ENCODE data around the gene ZNF227. TPM values are rescaled to one million over a fixed set of nuclear protein-coding genes. Genes with fewer than 3 reads are reported as not detected.

The ZNF227 gene
- polyA plus RNA-seq, 3 donors = 2.6 to 4.9 (median 3.8) TPM

DNA sequence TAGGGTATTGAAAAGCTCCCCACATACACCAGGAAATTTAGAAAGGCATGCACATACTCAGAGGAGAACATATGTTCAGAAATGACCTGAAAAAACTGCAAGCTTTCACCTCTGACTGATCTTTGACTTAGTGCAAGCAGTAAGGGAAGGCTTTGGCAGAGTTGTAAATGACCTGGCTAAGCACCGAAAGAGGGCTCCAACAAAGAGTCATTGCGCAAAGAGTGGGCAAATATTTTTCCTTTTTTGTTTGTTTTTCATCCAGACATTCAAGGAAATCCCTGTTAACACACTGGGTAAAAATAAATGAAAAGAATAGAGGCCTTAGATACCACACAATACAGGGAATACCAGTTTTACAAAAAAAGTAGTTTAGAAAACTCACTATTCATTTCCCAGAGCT is 42.2 kb downstream of the ZNF227 start:
- peaks cover 16 to 88% of the 10 kb centered on the region in 2 donors for H3K9me3 ChIP-seq (replicated peaks in 1 of 2; ENCODE audit: control insufficient read depth in 1 of 2, insufficient read depth in 1 of 2, low read length in 2 of 2)
- intact Hi-C loops (cut with micrococcal nuclease) = no loop called here

DNA sequence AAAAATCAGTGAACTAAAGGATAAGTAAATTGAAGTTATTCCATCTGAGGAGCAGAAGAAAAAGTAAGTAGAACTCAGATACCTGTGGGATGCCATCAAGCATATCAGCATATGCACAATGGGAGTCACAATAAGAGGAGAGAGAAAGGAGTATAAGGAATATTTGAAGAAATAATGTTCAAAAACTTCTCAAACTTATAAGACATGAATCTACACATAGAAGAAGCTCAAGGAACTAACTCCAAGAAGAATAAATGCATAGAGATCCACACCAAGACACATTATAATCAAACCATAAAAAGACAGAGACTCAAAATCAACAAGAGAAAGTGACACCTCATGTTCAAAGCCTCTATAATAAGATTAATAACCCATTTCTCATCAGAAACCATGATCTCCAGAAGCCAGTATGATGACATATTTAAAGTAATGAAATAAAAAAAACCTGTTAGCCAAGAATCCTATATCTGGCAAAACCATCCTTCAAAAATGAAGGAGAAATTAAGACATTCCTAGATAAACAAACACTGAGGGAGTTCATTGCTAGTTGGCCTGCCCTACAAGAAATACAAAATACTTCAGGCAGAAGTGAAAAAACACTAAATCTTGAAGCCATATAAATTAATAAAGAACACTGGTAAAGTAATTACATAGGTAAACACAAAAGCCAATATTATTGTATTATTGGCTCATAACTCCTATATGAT is 43.5 kb downstream of the ZNF227 start:
- Mint-ChIP-seq H3K9me3 (peaks cover 57 to 89% (median 81%) of the 10 kb centered on the region in 7 donors), H3K27ac (no peak overlapping the region), H3K4me3 (no peak overlapping the region), H3K4me1 (peaks cover 10% of the 10 kb centered on the region), H3K27me3 (ENCODE audit: low read depth in 3 of 3) (peaks cover 2 to 13% (median 6%) of the 10 kb centered on the region in 3 donors), H3K36me3 (no peaks in the 10 kb centered on the region)
- Histone ChIP-seq H3K79me2 (ENCODE audit: insufficient read depth, low read length) (no peaks in the 10 kb centered on the region), H3K27me3 (ENCODE audit: control insufficient read depth in 2 of 2, insufficient read depth in 2 of 2, low read length in 2 of 2) (no peaks in the 10 kb centered on the region), H3K9ac (ENCODE audit: insufficient read depth, low read length, poor library complexity, severe bottlenecking) (no peak overlapping the region), H3K4me3 (replicated peaks in 1 of 3; ENCODE audit: low read depth in 2 of 3, low read length in 3 of 3) (no peak overlapping the region), H3K27ac (ENCODE audit: low read depth in 1 of 2, low read length in 2 of 2) (no peak overlapping the region), H3K36me3 (replicated peaks in 1 of 2; ENCODE audit: control insufficient read depth in 1 of 2, insufficient read depth in 2 of 2, low read length in 2 of 2) (no peaks in the 10 kb centered on the region), H3K4me1 (ENCODE audit: control insufficient read depth in 1 of 2, insufficient read depth in 2 of 2, low read length in 2 of 2) (peaks cover 9 to 13% of the 10 kb centered on the region in 2 donors), H2AFZ (ENCODE audit: insufficient read depth, low read depth, low read length, poor library complexity, severe bottlenecking) (no peak overlapping the region), H3K9me3 (replicated peaks in 1 of 2; ENCODE audit: control insufficient read depth in 1 of 2, insufficient read depth in 1 of 2, low read length in 2 of 2) (peaks cover 25 to 86% of the 10 kb centered on the region in 2 donors), H3K4me2 (replicated peaks; ENCODE audit: extremely low read depth, low read length, poor library complexity, severe bottlenecking) (no peak overlapping the region), H4K20me1 (ENCODE audit: insufficient read depth, low read length) (no peaks in the 10 kb centered on the region)
- TF ChIP-seq, protein P1, sequence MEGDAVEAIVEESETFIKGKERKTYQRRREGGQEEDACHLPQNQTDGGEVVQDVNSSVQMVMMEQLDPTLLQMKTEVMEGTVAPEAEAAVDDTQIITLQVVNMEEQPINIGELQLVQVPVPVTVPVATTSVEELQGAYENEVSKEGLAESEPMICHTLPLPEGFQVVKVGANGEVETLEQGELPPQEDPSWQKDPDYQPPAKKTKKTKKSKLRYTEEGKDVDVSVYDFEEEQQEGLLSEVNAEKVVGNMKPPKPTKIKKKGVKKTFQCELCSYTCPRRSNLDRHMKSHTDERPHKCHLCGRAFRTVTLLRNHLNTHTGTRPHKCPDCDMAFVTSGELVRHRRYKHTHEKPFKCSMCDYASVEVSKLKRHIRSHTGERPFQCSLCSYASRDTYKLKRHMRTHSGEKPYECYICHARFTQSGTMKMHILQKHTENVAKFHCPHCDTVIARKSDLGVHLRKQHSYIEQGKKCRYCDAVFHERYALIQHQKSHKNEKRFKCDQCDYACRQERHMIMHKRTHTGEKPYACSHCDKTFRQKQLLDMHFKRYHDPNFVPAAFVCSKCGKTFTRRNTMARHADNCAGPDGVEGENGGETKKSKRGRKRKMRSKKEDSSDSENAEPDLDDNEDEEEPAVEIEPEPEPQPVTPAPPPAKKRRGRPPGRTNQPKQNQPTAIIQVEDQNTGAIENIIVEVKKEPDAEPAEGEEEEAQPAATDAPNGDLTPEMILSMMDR (IDR thresholded peaks at IDR 0.05) = no peak
- intact Hi-C loops (cut with micrococcal nuclease) = no loop called here
- DNase-seq = no peak

More for the DNA sequence above, 42.2 kb downstream of the ZNF227 start:
- TF ChIP-seq, protein P1 (IDR thresholded peaks at IDR 0.05) = no peak
- H3K36me3 Mint-ChIP-seq = no peaks in the 10 kb centered on the region
- Histone ChIP-seq H3K27ac (ENCODE audit: low read depth in 1 of 2, low read length in 2 of 2) (no peak overlapping the region), H4K20me1 (ENCODE audit: insufficient read depth, low read length) (no peaks in the 10 kb centered on the region), H2AFZ (ENCODE audit: insufficient read depth, low read depth, low read length, poor library complexity, severe bottlenecking) (no peak overlapping the region), H3K27me3 (ENCODE audit: control insufficient read depth in 2 of 2, insufficient read depth in 2 of 2, low read length in 2 of 2) (no peaks in the 10 kb centered on the region), H3K9ac (ENCODE audit: insufficient read depth, low read length, poor library complexity, severe bottlenecking) (no peak overlapping the region), H3K4me3 (replicated peaks in 1 of 3; ENCODE audit: low read depth in 2 of 3, low read length in 3 of 3) (no peak overlapping the region), H3K79me2 (ENCODE audit: insufficient read depth, low read length) (no peaks in the 10 kb centered on the region), H3K4me1 (ENCODE audit: control insufficient read depth in 1 of 2, insufficient read depth in 2 of 2, low read length in 2 of 2) (peaks cover 1 to 3% of the 10 kb centered on the region in 2 donors), H3K36me3 (replicated peaks in 1 of 2; ENCODE audit: control insufficient read depth in 1 of 2, insufficient read depth in 2 of 2, low read length in 2 of 2) (no peaks in the 10 kb centered on the region), H3K4me2 (replicated peaks; ENCODE audit: extremely low read depth, low read length, poor library complexity, severe bottlenecking) (no peak overlapping the region)
- no peak for DNase-seq
- no peak overlapping the region for H3K27ac Mint-ChIP-seq
- H3K4me1 Mint-ChIP-seq = no peaks in the 10 kb centered on the region
- peaks cover 61 to 90% (median 83%) of the 10 kb centered on the region in 7 donors for H3K9me3 Mint-ChIP-seq
- no CpG with 5 or more reads among the region's 2 CpGs for WGBS (ENCODE audit: insufficient coverage)
- peaks cover 0 to 2% (median 2%) of the 10 kb centered on the region in 3 donors for H3K27me3 Mint-ChIP-seq (ENCODE audit: low read depth in 3 of 3)
- H3K4me3 Mint-ChIP-seq = no peak overlapping the region
